HG03442 (cell line): Measurements from ENCODE around the gene MAGIX.
"Not testable (repeated sequence)": the region's sequence is repeated elsewhere in the genome, so short reads cannot be mapped to it uniquely, and the experiment has no call there.

ENCODE experiments used
- ATAC-seq: cut with Tn5 transposase; IDR thresholded peaks from one replicate; pipeline ENCODE4 v1.9.1; 2021; ENCODE audit warnings: mild to moderate bottlenecking, moderate library complexity; ENCODE audit not compliant: unreplicated experiment

The MAGIX gene

DNA sequence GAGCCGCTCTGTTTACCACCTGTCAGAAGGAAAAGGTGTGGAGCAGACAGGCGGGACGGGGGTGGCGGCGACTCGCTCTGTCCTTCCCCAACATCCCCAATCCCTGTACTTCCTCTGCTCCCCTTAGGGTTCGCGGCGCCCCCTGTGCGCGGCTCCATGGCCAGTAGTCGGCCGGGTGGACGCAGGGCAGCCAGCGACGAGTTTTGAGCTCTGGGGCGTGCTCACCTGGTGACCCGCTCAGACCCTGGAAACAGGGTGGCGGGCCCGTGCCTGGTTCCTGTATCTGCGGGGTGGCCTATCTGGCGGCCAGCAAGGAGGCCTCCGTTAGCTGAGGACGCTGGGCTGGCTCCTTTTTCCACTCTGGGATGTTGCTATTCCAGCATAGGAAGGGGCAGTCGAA lies 5.4 kb upstream of the MAGIX start:
- no peak for ATAC-seq

DNA sequence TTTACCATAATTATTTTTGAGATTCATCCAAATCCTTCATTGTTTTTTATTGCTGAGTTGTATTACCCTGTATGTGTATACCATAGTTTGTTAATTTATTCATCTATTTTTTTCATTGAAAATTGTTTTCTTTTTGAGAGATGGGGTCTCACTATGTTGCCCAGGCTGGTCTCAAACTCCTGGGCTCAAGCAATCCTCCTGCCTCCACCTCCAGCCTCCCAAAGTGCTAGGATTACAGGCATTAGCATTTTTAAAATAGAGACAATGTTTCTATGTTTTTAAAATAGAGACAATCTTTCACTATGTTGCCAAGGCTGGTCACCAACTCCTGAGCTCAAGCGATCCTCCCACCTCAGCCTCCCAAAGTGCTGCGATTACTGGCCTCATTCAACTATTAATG lies 1.6 kb upstream of the MAGIX start:
- no peak for ATAC-seq

GRCh38 chrX:49161632-49162031 lies 926 bp upstream of the MAGIX start:
- ATAC-seq = no peak

DNA sequence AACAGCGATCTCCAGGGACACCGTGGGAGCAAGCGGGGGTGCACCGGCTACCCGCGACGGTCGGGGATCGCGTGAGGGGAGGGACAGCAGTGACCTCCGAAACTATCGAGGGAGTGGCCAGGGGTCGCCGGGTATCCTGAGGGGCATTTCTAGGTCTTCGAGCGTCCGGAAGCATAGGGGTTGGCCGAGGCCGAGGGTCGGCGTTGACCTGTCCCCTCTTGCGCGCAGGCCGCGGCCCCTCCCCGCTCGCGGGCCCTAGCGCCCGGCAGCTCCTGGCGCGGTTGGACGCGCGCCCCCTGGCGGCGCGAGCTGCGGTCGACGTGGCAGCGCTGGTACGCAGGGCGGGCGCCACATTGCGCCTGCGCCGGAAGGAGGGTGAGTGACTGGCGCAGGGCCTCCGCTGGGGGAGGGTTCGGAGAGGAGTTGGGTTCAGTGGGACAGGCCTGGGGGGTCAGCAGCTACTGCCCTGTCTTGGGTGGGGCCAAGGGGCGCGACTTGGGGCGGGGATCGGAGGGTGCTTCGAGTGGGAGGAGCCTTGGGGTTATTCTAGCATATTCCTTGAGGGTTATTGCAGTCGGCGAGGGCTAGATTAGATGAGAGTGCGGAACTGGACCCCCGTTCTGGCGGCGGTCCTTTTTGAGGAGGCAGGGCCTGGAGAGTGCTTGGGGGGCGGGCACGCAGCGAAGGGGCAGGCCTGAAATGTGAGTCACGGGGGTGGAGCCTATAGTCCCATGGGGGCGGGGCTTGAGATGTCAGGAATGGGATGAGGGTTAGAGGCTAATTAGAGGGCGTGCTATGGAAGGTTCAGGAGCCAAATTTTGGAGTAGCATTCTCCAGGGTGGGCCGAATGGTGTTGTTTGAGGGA lies 1.2 kb downstream of the MAGIX start:
- ATAC-seq = peak; percentile 49

DNA sequence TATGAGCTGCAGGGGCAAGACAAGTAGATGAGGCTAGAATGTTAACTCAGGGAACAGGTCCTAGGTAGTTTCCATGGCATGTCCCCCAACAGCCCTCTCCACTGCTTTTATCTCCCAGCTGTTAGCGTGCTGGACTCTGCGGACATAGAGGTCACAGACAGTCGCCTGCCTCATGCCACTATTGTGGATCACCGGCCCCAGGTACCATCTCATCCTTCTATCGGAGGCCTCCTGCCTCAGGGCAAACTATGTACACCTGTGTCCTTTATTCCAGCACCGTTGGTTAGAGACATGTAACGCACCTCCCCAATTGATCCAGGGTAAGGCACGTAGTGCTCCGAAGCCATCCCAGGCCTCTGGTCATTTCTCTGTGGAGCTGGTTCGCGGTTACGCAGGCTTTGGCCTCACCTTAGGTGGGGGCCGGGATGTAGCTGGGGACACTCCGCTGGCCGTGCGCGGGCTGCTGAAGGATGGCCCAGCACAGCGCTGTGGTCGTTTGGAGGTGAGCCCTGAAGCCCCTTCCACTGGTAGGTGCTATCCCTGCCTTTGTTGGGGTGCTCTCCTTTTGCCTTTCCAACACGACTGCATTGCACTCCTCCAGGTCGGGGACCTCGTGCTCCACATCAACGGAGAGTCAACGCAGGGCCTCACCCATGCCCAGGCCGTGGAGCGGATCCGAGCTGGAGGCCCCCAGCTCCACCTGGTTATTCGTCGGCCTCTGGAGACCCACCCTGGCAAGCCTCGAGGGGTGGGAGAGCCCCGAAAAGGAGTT lies 2.2 kb downstream of the MAGIX start:
- ATAC-seq = no peak

- ATAC-seq = peak; percentile 41
Observed at GRCh38 chrX:49165901-49166881, 3.6 kb downstream of the MAGIX start.

- peak; percentile 24 for ATAC-seq
Observed at GRCh38 chrX:49166914-49167739, 4.6 kb downstream of the MAGIX start.

- ATAC-seq = no peak
Observed at GRCh38 chrX:49167740-49168108, 5.2 kb downstream of the MAGIX start.

DNA sequence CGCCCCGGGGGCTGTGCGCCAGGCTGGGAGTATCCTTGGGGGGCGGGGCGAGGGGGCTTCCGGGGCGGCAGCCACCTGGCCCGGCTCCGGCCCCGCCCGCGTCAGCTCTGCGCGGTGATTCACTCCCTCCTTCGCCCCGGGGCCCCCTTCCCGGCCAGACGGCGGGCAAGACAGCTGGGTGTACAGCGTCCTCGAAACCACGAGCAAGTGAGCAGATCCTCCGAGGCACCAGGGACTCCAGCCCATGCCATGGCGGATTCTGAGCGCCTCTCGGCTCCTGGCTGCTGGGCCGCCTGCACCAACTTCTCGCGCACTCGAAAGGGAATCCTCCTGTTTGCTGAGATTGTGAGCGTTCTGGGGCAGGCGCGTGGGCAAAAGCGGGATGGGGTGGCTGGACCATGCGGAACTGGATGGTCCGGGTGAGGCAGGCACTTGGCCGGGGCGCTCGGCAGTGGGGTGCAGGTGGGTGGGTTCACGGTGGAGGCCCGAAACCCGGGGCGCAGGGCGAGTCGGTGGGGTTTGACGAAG lies 9.3 kb downstream of the MAGIX start, which contains the start of gene PLP2:
Gene PLP2 (plus strand): TSS at position 147 of the 528 bp plus-strand sequence. CDS start 103 bp downstream, at position 250.
- ATAC-seq = peak; percentile 32

GRCh38 chrX:49172280-49172780 lies 9.8 kb downstream of the MAGIX start:
- peak; percentile 65 for ATAC-seq

DNA sequence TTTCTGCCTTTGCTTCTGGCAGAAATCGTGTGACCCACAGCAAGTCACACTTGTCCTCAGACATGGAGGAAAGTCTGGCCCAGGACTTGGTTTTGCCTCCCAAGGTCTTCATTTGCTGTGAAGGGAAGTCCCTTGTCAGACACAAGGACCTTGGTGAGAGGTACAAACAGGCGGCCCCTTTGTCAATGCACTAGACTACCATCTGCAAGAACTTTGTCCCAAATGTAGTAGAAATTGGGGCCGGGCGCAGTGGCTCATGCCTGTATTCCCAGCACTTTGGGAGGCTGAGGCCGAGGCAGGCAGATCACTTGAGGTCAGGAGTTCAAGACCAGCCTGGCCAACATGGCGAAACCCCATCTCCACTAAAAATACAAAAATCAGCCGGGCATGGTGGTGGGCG lies 11.0 kb downstream of the MAGIX start:
- ATAC-seq = not testable (repeated sequence)

- ATAC-seq = no peak
Observed at GRCh38 chrX:49174723-49175122, 12.2 kb downstream of the MAGIX start.

DNA sequence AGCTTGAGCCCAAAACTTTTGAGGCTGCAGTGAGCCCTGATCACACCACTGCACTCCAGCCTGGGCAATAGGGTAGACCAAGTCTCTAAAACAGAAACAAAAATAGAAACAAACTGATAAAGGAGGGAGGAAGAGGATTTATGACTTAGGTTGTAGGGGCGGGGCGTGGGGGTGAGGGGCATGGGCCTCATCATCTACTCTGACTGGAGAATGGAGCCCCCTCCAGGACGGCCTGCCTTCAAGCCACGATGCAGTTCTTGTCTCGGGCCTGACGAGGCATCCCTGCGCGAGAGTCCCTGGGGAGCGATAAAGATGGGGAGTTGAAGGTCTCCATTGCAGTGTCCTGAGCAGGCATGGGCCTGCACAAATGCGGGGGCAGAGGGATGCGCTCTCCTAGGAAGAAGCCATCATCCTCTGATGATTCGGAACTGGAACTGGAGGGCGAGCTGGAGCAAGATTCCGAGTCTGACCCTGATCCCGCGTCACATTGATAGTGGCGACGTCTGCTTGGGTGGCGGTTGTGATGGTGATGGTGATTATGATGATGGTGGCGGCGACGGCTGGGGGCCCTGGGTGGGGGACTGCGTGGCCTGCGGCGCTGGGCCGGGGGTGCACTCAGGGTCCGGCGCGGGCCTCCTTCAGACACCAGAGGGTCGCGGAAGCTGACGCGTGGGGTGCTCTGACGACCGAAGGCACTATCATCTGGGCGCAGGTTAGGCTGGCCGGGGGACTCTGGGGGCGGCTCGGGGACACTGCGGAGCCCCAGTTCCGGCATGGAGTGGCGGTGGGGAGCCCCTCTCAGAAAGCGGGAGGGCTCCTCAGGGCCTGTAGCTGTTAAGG lies 13.1 kb downstream of the MAGIX start:
- no peak for ATAC-seq

GRCh38 chrX:49176421-49177326 lies 14.1 kb downstream of the MAGIX start:
- no peak for ATAC-seq

GRCh38 chrX:49177338-49177833 lies 14.8 kb downstream of the MAGIX start:
- ATAC-seq = no peak

GRCh38 chrX:49177873-49178480 lies 15.4 kb downstream of the MAGIX start:
- no peak for ATAC-seq

GRCh38 chrX:49178537-49178936 lies 16.0 kb downstream of the MAGIX start:
- no peak for ATAC-seq
